Thymus (tissue), 11 donors: Measurements from ENCODE around the gene RIC3. TPM values are rescaled to one million over a fixed set of nuclear protein-coding genes. Genes with fewer than 3 reads are reported as not detected.

ENCODE experiments used
- DNase-seq, 9 donors: peaks; one replicate each; pipeline ENCODE4 v3.0.0-alpha.2; 2013; ENCODE audit warnings: low spot score in 9 of 9, low read depth in 6 of 9, missing footprints in 1 of 9
- H3K27ac ChIP-seq, 2 donors: one replicate each; pipeline ENCODE4 v1.5.1; 2013; ENCODE audit warnings: control low read depth in 1 of 2, low read depth in 1 of 2, low read length in 1 of 2, mild to moderate bottlenecking in 1 of 2, moderate library complexity in 1 of 2
- H3K27me3 ChIP-seq, 2 donors: one replicate each; pipeline ENCODE4 v1.5.1; 2013; ENCODE audit warnings: low read length in 1 of 2; ENCODE audit not compliant: control insufficient read depth in 2 of 2, insufficient read depth in 1 of 2
- H3K36me3 ChIP-seq, 2 donors: one replicate each; pipeline ENCODE4 v1.5.1; 2013; ENCODE audit warnings: low read length in 1 of 2, mild to moderate bottlenecking in 1 of 2, moderate library complexity in 1 of 2; ENCODE audit not compliant: control insufficient read depth in 2 of 2, insufficient read depth in 2 of 2
- H3K4me1 ChIP-seq, 2 donors: one replicate each; pipeline ENCODE4 v1.5.1; 2013; ENCODE audit warnings: low read length in 2 of 2; ENCODE audit not compliant: control insufficient read depth in 2 of 2, insufficient read depth in 2 of 2
- H3K4me3 ChIP-seq, 2 donors: one replicate each; pipeline ENCODE4 v1.5.1; 2013; ENCODE audit warnings: low read length in 2 of 2, control low read depth in 1 of 2, mild to moderate bottlenecking in 1 of 2
- H3K9me3 ChIP-seq, 2 donors: one replicate each; pipeline ENCODE4 v1.5.1; 2013; ENCODE audit warnings: low read length in 1 of 2, mild to moderate bottlenecking in 1 of 2; ENCODE audit not compliant: control insufficient read depth in 2 of 2, insufficient read depth in 1 of 2
- WGBS: extraction: QIAGEN DNeasy Blood & Tissue Kit; methylation state at CpG from one replicate; pipeline ENCODE4 v1.1.7; 2013; 5-methylcytosine and 5-hydroxymethylcytosine counted together
- polyA plus RNA-seq: library from polyadenylated mRNA; stranded (reverse); fragments of 200-250 nt; gene quantifications from one replicate; pipeline ENCODE4 v1.2.3, GENCODE V29; 2013
- total RNA-seq: library from RNA; stranded (reverse); fragments of 120-200 nt; gene quantifications from one replicate; pipeline ENCODE4 v1.2.4, GENCODE V29; 2013
- donor health status: healthy.

The RIC3 gene
- total and polyA plus RNA-seq, 2 donors = 3.3 to 15.7 TPM

DNA sequence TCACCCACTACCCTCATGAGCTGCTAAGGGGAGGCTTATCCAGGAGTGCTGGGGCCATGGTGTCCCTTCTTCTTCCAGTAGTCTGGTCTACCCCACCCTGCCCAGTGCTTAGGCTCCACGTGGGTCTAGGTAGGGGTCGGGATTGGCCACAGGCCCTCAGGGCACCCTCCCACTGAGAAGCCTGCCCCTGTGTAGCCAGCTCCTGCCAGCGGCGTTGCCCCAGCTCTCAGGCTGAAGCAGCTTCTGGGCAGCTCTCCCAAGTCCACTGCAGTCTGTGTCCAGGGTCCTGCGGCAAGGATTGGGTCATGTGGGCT lies 24.0 kb upstream of the RIC3 start:
- Histone ChIP-seq H3K36me3 (no peaks in the 10 kb centered on the region), H3K4me1 (no peaks in the 10 kb centered on the region), H3K4me3 (no peak overlapping the region), H3K9me3 (no peaks in the 10 kb centered on the region), H3K27ac (no peak overlapping the region), H3K27me3 (no peaks in the 10 kb centered on the region)
- WGBS = 61% methylated on average over 5 of the region's 5 CpGs
- DNase-seq = no peak

GRCh38 chr11:8192016-8192895 lies 23.4 kb upstream of the RIC3 start:
- H3K27me3 ChIP-seq = no peaks in the 10 kb centered on the region
- no peak overlapping the region for H3K4me3 ChIP-seq
- H3K4me1 ChIP-seq = no peaks in the 10 kb centered on the region
- H3K27ac ChIP-seq = no peak overlapping the region
- H3K36me3 ChIP-seq = no peaks in the 10 kb centered on the region
- no peaks in the 10 kb centered on the region for H3K9me3 ChIP-seq
- DNase-seq = peak in 6 of 9 donors; percentile 7 to 49 (median 18)
- 77% methylated on average over 19 of the region's 19 CpGs for WGBS

DNA sequence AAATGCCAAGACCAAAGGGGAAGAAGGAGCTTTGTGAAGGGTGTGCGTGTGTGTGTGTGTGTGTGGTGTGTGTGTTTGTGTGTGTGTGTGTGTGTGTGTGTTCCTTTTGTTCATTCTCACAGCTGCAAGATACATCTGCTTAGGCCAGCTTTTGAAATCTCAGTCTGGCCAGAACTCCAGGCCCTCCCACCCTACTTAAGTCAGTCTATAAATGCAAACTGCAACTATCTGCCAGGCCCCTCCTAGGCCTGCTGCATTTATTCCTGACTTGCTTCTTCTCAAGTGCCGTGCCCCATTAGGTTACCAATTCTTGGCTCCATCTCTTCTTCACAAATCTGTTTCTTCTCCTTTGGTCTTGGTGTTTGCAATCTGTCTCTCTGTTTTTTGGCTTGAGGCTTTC lies 21.6 kb upstream of the RIC3 start:
- no peaks in the 10 kb centered on the region for H3K36me3 ChIP-seq
- no peaks in the 10 kb centered on the region for H3K9me3 ChIP-seq
- no peaks in the 10 kb centered on the region for H3K27me3 ChIP-seq
- H3K4me1 ChIP-seq = no peaks in the 10 kb centered on the region
- H3K27ac ChIP-seq = no peak overlapping the region
- WGBS = 48% methylated on average over 2 of the region's 2 CpGs
- DNase-seq = no peak
- H3K4me3 ChIP-seq = no peak overlapping the region

DNA sequence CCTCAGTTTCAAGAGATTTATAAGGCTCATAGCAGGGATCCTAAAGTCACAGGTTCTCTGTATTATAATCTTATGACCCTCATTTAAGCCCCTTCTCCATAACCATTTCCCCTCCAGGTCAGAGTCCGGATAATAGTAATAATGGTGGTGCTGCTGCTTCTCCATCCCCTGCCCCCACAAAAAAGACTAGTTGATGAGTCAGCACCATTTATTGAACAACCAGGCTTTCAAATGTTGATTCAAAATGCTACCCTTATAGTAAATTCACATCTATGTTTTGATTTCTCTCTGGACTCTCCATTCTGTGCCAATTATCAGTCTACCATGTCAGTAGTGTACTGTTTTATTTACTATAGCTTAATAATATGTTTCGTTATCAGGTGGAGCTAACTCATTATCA lies 17.6 kb upstream of the RIC3 start:
- no peaks in the 10 kb centered on the region for H3K27me3 ChIP-seq
- no peak overlapping the region for H3K27ac ChIP-seq
- H3K9me3 ChIP-seq = no peaks in the 10 kb centered on the region
- WGBS = 94% methylated on average over 2 of the region's 2 CpGs
- H3K4me1 ChIP-seq = no peaks in the 10 kb centered on the region
- H3K4me3 ChIP-seq = no peak overlapping the region
- no peak for DNase-seq
- H3K36me3 ChIP-seq = no peaks in the 10 kb centered on the region

GRCh38 chr11:8183111-8183510 lies 14.3 kb upstream of the RIC3 start:
- H3K27ac ChIP-seq = no peak overlapping the region
- no peak overlapping the region for H3K4me3 ChIP-seq
- no peaks in the 10 kb centered on the region for H3K36me3 ChIP-seq
- no peak for DNase-seq
- no peaks in the 10 kb centered on the region for H3K4me1 ChIP-seq
- peaks cover 0 to 2% of the 10 kb centered on the region in 2 donors for H3K27me3 ChIP-seq
- WGBS = 84% methylated on average over 5 of the region's 5 CpGs
- no peaks in the 10 kb centered on the region for H3K9me3 ChIP-seq

GRCh38 chr11:8180469-8180868 lies 11.6 kb upstream of the RIC3 start:
- Histone ChIP-seq H3K4me3 (no peak overlapping the region), H3K9me3 (no peaks in the 10 kb centered on the region), H3K4me1 (no peaks in the 10 kb centered on the region), H3K27me3 (peaks cover 0 to 3% of the 10 kb centered on the region in 2 donors), H3K36me3 (no peaks in the 10 kb centered on the region), H3K27ac (no peak overlapping the region)
- WGBS = 64% methylated on average over 4 of the region's 4 CpGs
- no peak for DNase-seq

DNA sequence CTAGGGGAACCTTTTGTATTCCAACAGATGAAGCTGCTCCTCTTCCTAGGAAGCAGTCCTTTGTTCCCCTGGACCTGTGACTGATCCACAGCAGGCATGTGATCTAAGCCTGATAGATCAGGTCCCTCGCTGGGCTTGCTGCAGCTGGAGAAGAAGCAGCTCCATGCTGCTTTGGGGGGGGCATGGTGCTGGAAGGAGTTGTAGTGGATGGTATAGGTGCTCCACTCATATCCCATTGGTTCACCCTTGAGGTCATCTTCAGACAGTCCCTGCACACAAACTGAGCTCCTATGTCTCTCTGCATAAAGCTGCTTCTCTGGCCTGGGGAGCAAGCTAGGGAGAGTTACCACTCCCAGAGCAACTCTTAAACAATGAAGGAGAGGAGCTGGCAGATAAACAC lies 9.5 kb upstream of the RIC3 start:
- Histone ChIP-seq H3K4me3 (no peak overlapping the region), H3K36me3 (no peaks in the 10 kb centered on the region), H3K4me1 (no peaks in the 10 kb centered on the region), H3K27me3 (peaks cover 0 to 3% of the 10 kb centered on the region in 2 donors), H3K27ac (no peak overlapping the region), H3K9me3 (no peaks in the 10 kb centered on the region)
- DNase-seq = no peak
- WGBS = 94% methylated on average over 1 of the region's 1 CpG

GRCh38 chr11:8177136-8177535 lies 8.3 kb upstream of the RIC3 start:
- Histone ChIP-seq H3K4me3 (no peak overlapping the region), H3K36me3 (no peaks in the 10 kb centered on the region), H3K9me3 (no peaks in the 10 kb centered on the region), H3K27ac (no peak overlapping the region), H3K27me3 (peaks cover 0 to 3% of the 10 kb centered on the region in 2 donors), H3K4me1 (no peaks in the 10 kb centered on the region)
- DNase-seq = no peak
- 65% methylated on average over 5 of the region's 5 CpGs for WGBS

DNA sequence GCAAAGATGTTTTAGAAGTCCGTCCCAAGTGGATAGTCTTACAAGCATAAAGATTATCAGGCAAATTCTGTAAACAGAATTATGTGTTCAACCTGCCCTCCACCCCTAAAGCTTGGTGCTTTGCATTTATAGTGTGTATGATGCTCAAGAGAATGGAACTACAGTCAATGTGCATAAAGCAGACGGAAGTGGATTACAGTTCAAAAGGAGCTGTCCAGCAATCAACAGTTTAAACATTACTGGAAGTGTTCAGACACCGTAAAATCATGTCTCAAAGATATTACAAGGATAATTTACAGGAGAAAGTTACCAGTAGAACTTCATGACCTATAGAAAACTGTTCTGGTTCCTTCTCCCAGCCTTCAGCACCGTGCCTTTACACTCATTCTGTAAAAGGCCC lies 1.0 kb downstream of the RIC3 start:
- Histone ChIP-seq H3K9me3 (no peaks in the 10 kb centered on the region), H3K4me1 (peaks cover 0 to 3% of the 10 kb centered on the region in 2 donors), H3K27me3 (peaks cover 15 to 37% of the 10 kb centered on the region in 2 donors), H3K4me3 (no peak overlapping the region), H3K27ac (no peak overlapping the region), H3K36me3 (no peaks in the 10 kb centered on the region)
- 68% methylated on average over 4 of the region's 4 CpGs for WGBS
- no peak for DNase-seq
